ENCODE results near the gene TRIM46.

- TF ChIP-seq CTCF (IDR thresholded peaks at IDR 0.05 in 8 of 11, conservative IDR thresholded peaks at IDR 0.05 in 3 of 11) (peak; percentile 96 to 99 (median 98)), POLR2A (IDR thresholded peaks at IDR 0.05) (no peak)
Measured at GRCh38 chr1:155193275-155193990, 19.8 kb downstream of the TRIM46 start.
